Measurements from ENCODE around the gene GSTCD. TPM values are rescaled to one million over a fixed set of nuclear protein-coding genes. Genes with fewer than 3 reads are reported as not detected.
"Not testable (repeated sequence)": the region's sequence is repeated elsewhere in the genome, so short reads cannot be mapped to it uniquely, and the experiment has no call there.

GSTCD gene
- total RNA-seq, 2 experiments from 2014 or later: 15.3 to 18.8 TPM

DNA sequence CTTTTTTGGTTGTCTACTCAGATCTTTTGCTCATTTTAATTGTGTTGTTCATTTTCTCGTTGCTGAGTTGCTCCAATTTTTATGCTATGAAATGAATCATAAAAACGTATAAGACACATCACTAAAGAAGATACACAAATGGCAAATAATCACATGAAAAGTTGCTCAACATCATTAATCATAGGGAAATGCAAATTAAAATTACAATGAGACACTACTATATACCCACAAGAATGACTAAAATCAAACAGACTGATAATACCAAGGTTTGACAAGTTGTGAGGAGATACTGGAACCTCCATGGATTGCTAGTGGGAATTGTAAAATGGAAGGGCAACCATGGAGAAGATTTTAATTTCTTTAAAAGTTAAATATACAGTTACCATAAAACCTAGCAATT, 17.0 kb downstream of the GSTCD start:
- Mint-ChIP-seq H3K4me3 (no peak overlapping the region), H3K27me3 (ENCODE audit: low read depth) (no peaks in the 10 kb centered on the region), H3K4me1 (ENCODE audit: low read depth) (no peaks in the 10 kb centered on the region), H3K9me3 (ENCODE audit: insufficient read depth) (no peaks in the 10 kb centered on the region), H3K27ac (no peak overlapping the region), H3K36me3 (ENCODE audit: low read depth) (peaks cover 31% of the 10 kb centered on the region)
- DNase-seq (no peak), ATAC-seq (no peak)
- ChIA-PET POLR2A (no interaction called here), CTCF (no interaction called here)

DNA sequence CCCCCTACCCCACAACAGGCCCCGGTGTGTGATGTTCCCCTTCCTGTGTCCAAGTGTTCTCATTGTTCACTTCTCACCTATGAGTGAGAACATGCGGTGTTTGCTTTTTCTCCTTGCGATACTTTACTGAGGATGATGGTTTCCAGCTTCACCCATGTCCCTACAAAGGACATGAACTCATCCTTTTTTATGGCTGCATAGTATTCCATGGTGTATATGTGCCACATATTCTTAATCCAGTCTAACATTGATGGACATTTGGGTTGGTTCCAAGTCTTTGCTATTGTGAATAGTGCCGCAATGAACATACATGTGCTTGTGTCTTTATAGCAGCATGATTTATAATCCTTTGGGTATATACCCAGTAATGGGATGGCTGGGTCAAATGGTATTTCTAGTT, 21.3 kb downstream of the GSTCD start:
- H3K27ac Mint-ChIP-seq; H3K4me1 Mint-ChIP-seq (ENCODE audit: low read depth); POLR2A ChIA-PET; CTCF ChIA-PET; DNase-seq; H3K9me3 Mint-ChIP-seq (ENCODE audit: insufficient read depth); H3K4me3 Mint-ChIP-seq; H3K27me3 Mint-ChIP-seq (ENCODE audit: low read depth); ATAC-seq: not testable (repeated sequence)
- H3K36me3 Mint-ChIP-seq (ENCODE audit: low read depth): peaks cover 61% of the 10 kb centered on the region

DNA sequence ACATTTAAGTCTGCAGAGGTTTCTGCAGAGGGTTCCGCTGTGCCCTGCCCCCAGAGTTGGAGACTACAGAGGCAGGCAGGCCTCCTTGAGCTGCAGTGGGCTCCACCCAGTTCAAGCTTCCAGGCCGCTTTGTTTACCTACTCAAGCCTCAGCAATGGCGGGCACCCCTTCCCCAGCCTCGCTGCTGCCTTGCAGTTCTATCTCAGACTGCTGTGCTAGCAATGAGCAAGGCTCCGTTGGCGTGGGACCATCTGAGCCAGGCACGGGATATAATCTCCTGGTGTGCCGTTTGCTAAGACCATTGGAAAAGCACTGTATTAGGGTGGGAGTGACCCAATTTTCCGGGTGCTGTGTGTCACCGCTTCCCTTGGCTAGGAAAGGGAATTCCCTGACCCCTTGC, 26.6 kb downstream of the GSTCD start:
- POLR2A ChIA-PET, H3K4me3 Mint-ChIP-seq: not testable (repeated sequence)

DNA sequence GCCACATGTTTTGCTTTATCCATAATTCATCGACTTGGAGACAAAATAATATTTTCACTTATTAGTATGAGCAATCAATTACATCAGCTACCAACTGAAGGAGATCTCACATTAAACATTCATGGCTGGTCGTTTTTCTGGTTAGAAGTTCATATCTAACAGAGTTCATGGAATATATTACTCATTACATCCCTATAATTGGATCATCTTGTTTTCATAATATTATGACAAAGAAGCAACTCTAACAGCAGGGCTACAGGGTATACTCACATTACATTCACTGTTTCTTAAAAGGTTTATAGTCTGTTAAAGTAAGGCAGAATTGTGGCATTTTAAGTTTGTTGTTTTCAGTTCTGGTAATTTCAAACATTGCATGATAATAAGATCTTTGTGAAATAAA, 33.0 kb downstream of the GSTCD start:
- ATAC-seq: no peak
- CTCF ChIA-PET: no interaction called here
- Mint-ChIP-seq H3K9me3 (ENCODE audit: insufficient read depth) (peaks cover 14% of the 10 kb centered on the region), H3K4me1 (ENCODE audit: low read depth) (no peaks in the 10 kb centered on the region), H3K36me3 (ENCODE audit: low read depth) (peaks cover 41% of the 10 kb centered on the region), H3K4me3 (no peak overlapping the region), H3K27ac (no peak overlapping the region), H3K27me3 (ENCODE audit: low read depth) (no peaks in the 10 kb centered on the region)
- DNase-seq: no peak
- POLR2A ChIA-PET: no interaction called here

More for the DNA sequence above, 26.6 kb downstream of the GSTCD start:
- H3K4me1 Mint-ChIP-seq (ENCODE audit: low read depth); ATAC-seq; CTCF ChIA-PET; H3K27ac Mint-ChIP-seq; DNase-seq; H3K27me3 Mint-ChIP-seq (ENCODE audit: low read depth): not testable (repeated sequence)
- Mint-ChIP-seq H3K36me3 (ENCODE audit: low read depth) (peaks cover 81% of the 10 kb centered on the region), H3K9me3 (ENCODE audit: insufficient read depth) (peaks cover 14% of the 10 kb centered on the region)

DNA sequence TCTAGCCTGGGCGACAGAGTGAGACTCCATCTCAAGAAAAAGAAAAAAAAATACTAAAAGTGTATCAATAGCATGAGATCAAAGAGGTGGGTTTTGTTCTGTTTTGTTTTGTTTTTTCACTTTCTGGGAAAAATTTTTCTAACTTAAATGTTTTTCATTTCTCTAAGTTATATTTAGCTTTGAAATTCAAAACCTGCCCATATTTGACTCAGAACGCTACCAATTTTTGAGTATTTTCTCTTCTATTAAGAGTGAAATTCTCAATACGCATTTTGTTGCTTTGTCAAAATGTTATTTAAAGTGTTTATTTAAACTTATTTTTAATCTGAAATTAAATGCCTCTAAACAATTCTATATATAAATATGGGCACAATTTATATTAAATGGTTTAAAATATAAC, 39.6 kb downstream of the GSTCD start:
- H3K9me3 Mint-ChIP-seq (ENCODE audit: insufficient read depth): no peaks in the 10 kb centered on the region
- POLR2A ChIA-PET: no interaction called here

DNA sequence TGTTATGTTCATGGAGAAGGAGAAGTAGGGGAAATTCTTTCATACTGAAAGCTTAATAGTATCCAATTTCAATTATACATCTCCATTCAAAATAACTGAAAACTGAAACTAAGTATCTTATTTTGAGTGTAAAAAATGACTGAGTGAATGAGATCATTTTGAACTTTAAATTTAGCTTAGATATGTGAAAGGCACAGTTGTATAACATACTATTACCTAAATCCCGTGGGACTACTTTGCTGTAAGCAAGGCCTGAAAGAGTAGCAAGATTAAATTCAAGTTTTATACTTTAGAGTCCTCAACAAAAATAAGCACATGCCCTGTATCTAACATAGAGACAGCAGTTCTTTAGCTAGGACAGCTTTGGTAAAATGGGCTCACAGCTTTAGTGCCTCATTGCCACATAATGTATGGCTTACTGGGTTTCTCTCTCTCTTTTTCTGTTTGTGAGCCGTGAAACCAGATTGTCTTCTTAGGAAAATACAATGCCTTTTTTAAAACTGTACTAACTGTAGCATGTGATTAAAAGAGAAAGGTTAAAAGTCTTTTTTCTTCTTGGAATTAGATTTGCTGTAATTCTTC, 43.2 kb downstream of the GSTCD start:
- no peak for DNase-seq
- ChIA-PET CTCF (no interaction called here), POLR2A (no interaction called here)
- H3K36me3 Mint-ChIP-seq (ENCODE audit: low read depth): peaks cover 1% of the 10 kb centered on the region
- H3K9me3 Mint-ChIP-seq (ENCODE audit: insufficient read depth): no peaks in the 10 kb centered on the region
- no peak overlapping the region for H3K4me3 Mint-ChIP-seq
- ATAC-seq: no peak
- H3K4me1 Mint-ChIP-seq (ENCODE audit: low read depth): no peaks in the 10 kb centered on the region
- no peaks in the 10 kb centered on the region for H3K27me3 Mint-ChIP-seq (ENCODE audit: low read depth)
- no peak overlapping the region for H3K27ac Mint-ChIP-seq

More for the DNA sequence above, 39.6 kb downstream of the GSTCD start:
- no peaks in the 10 kb centered on the region for H3K4me1 Mint-ChIP-seq (ENCODE audit: low read depth)
- no peak overlapping the region for H3K27ac Mint-ChIP-seq
- no peak overlapping the region for H3K4me3 Mint-ChIP-seq
- H3K36me3 Mint-ChIP-seq (ENCODE audit: low read depth): peaks cover 3% of the 10 kb centered on the region
- CTCF ChIA-PET: no interaction called here
- H3K27me3 Mint-ChIP-seq (ENCODE audit: low read depth): no peaks in the 10 kb centered on the region
- DNase-seq: no peak
- ATAC-seq: no peak

DNA sequence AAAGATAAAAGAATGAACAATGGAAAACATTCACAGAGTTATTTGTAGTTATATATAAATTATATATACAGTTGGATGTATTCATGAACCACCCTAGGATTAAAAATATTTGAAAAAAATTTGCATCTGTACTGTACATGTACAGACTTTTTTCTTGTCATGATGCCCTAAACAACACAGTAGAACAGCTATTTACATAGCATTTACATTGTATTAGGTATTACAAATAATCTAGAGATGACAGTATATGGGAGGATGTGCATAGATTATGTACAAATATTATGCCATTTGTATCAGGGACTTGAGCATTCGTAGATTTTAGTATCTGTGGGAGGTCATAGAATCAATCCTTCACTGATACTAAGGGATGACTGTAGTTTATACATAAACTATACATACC, 44.8 kb downstream of the GSTCD start:
- Mint-ChIP-seq H3K36me3 (ENCODE audit: low read depth) (peaks cover 1% of the 10 kb centered on the region), H3K27ac (no peak overlapping the region)
- CTCF ChIA-PET: interaction anchor here (0.7 kb wide), 1 partner anchor 24 kb away, joined by 3 read pairs; no protein-coding TSS in a partner anchor

DNA sequence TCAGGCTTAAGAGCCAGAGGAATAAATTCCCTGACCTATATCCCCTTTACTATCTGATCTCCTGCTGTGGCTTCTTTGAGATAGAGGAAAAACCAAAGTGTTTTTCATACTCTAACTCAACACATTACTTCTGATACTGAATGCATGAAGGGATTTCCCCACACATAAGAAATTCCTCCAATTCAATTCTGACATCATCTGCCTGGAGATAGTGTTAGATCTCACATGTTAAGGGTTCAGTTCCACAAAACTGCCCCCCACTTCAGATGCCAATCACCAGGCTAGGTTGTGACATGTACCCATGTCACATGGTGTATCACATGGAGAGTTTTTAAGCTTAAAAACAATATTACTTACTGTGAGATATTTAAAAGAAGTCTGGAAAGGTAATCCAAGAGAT, 46.8 kb downstream of the GSTCD start:
- no peak overlapping the region for H3K4me3 Mint-ChIP-seq
- no peaks in the 10 kb centered on the region for H3K27me3 Mint-ChIP-seq (ENCODE audit: low read depth)
- H3K27ac Mint-ChIP-seq: no peak overlapping the region
- no peaks in the 10 kb centered on the region for H3K4me1 Mint-ChIP-seq (ENCODE audit: low read depth)
- ChIA-PET POLR2A (no interaction called here), CTCF (no interaction called here)
- no peaks in the 10 kb centered on the region for H3K9me3 Mint-ChIP-seq (ENCODE audit: insufficient read depth)
- no peak for ATAC-seq
- DNase-seq: no peak
- H3K36me3 Mint-ChIP-seq (ENCODE audit: low read depth): peaks cover 1% of the 10 kb centered on the region

More for the DNA sequence above, 44.8 kb downstream of the GSTCD start:
- H3K27me3 Mint-ChIP-seq (ENCODE audit: low read depth): no peaks in the 10 kb centered on the region
- no peaks in the 10 kb centered on the region for H3K4me1 Mint-ChIP-seq (ENCODE audit: low read depth)
- POLR2A ChIA-PET: no interaction called here
- H3K9me3 Mint-ChIP-seq (ENCODE audit: insufficient read depth): no peaks in the 10 kb centered on the region
- ATAC-seq: no peak
- no peak for DNase-seq
- no peak overlapping the region for H3K4me3 Mint-ChIP-seq

DNA sequence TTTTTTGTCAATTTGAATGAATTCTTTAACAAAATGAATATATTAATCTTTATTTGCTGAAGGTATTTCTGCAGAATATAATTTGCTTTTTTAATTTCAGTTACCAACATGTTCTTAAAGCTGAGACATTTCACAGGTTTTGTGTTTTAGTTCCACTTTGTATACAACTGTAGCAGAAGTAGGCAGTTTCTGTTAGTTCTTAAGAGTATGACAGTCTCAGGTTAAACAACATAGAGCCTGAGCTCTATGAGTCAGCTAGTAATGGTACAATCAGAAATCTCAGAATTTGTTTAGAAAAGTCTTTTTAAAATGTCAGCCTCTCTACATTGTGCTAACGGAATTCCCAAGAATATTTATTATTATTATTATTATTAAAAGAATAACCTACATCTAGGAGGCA, 50.4 kb downstream of the GSTCD start:
- no peaks in the 10 kb centered on the region for H3K27me3 Mint-ChIP-seq (ENCODE audit: low read depth)
- no peak overlapping the region for H3K4me3 Mint-ChIP-seq
- H3K27ac Mint-ChIP-seq: no peak overlapping the region
- no peaks in the 10 kb centered on the region for H3K9me3 Mint-ChIP-seq (ENCODE audit: insufficient read depth)
- DNase-seq: no peak
- no peaks in the 10 kb centered on the region for H3K36me3 Mint-ChIP-seq (ENCODE audit: low read depth)
- ATAC-seq: no peak
- no peaks in the 10 kb centered on the region for H3K4me1 Mint-ChIP-seq (ENCODE audit: low read depth)
- POLR2A ChIA-PET: no interaction called here
- CTCF ChIA-PET: no interaction called here

DNA sequence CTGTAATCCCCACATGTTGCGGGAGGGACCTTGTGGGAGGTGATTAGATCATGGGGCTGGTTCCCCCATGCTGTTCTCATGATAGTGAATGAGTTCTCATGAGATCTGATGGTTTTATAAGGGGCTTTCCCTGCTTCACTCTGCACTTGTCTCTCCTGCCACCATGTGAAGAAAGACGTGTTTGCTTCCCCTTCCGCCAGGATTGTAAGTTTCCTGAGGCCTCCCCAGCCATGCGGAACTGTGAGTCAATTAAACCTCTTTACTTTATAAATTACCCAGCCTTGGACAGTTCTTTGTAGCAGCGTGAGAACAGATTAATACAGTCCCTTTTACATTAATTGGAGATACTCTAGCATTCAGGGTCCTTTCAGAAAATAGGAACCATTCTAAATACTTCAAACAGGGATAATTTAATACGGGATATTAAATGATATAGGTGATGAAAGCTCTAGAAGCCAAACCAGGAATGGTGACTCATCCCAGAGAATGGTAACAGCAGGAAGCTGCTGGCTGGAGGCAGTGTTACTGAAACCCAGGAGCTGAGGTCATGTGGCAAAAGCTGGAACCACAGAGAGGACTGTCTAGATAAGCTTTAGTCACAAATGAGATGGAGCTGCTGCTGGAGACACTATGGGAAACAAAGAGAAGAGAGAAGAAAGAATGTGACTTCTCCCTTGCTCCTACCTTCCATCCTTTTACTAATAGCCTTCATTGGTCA, 57.3 kb downstream of the GSTCD start:
- ChIA-PET POLR2A (no interaction called here), CTCF (no interaction called here)
- no peaks in the 10 kb centered on the region for H3K4me1 Mint-ChIP-seq (ENCODE audit: low read depth)
- H3K9me3 Mint-ChIP-seq (ENCODE audit: insufficient read depth): peaks cover 4% of the 10 kb centered on the region
- DNase-seq (no peak), ATAC-seq (no peak)
- no peak overlapping the region for H3K4me3 Mint-ChIP-seq
- H3K27me3 Mint-ChIP-seq (ENCODE audit: low read depth): no peaks in the 10 kb centered on the region
- H3K27ac Mint-ChIP-seq: no peak overlapping the region
- H3K36me3 Mint-ChIP-seq (ENCODE audit: low read depth): peaks cover 16% of the 10 kb centered on the region

DNA sequence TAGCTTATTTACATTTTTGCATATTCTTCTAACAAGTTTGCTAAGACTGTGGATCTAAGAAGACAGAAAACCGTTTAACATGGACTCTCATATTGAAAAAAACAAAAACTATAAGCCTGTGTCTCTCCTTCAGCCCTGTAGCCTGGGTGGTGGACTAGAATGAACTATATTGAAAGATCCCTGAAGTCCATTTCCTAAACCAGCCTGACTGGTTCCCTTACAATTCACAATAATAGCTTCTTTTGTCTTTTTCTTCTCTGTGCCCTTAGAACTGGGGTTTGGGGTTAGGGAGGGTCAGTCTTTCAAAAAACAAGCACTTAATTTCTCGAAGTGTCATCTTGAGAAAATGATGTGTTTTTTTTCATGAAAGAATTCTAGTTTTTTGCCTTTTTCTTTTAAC, 59.0 kb downstream of the GSTCD start:
- Mint-ChIP-seq H3K27me3 (ENCODE audit: low read depth) (no peaks in the 10 kb centered on the region), H3K9me3 (ENCODE audit: insufficient read depth) (peaks cover 4% of the 10 kb centered on the region), H3K4me1 (ENCODE audit: low read depth) (no peaks in the 10 kb centered on the region), H3K36me3 (ENCODE audit: low read depth) (peaks cover 28% of the 10 kb centered on the region), H3K27ac (no peak overlapping the region), H3K4me3 (no peak overlapping the region)
- CTCF ChIA-PET: no interaction called here
- DNase-seq: no peak
- POLR2A ChIA-PET: no interaction called here
- no peak for ATAC-seq

DNA sequence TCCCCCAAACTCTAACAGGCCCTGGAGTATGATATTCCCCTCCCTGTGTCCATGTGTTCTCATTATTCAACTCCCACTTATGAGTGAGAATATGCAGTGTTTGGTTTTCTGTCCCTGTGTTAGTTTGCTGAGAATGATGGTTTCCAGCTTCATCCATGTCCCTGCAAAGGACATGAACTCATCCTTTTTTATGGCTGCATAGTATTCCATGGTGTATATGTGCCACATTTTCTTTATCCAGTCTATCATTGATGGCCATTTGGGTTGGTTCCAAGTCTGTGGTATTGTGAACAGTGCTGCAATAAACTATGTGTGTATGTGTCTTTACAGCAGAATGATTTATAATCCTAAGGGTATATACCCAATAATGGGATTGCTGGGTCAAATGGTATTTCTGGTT, 61.9 kb downstream of the GSTCD start:
- H3K4me3 Mint-ChIP-seq; H3K27ac Mint-ChIP-seq; ATAC-seq; DNase-seq; H3K9me3 Mint-ChIP-seq (ENCODE audit: insufficient read depth); H3K4me1 Mint-ChIP-seq (ENCODE audit: low read depth); H3K27me3 Mint-ChIP-seq (ENCODE audit: low read depth); CTCF ChIA-PET; POLR2A ChIA-PET: not testable (repeated sequence)
- peaks cover 33% of the 10 kb centered on the region for H3K36me3 Mint-ChIP-seq (ENCODE audit: low read depth)

DNA sequence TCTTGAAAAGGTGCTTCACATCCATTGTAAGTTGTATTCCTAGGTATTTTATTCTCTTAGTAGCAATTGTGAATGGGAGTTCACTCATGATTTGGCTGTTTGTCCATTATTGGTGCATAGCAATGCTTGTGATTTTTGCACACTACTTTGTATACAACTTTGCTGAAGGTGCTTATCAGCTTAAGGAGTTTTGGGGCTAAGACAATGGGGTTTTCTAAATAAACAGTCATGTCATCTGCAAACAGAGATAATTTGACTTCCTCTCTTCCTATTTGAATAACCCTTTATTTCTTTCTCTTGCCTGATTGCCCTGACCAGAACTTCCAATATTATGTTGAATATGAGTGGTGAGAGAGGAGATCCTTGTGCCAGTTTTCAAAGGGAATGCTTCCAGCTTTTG, 63.5 kb downstream of the GSTCD start:
- H3K27ac Mint-ChIP-seq; POLR2A ChIA-PET; H3K9me3 Mint-ChIP-seq (ENCODE audit: insufficient read depth); H3K4me1 Mint-ChIP-seq (ENCODE audit: low read depth); ATAC-seq; CTCF ChIA-PET; H3K27me3 Mint-ChIP-seq (ENCODE audit: low read depth); DNase-seq; H3K4me3 Mint-ChIP-seq: not testable (repeated sequence)
- H3K36me3 Mint-ChIP-seq (ENCODE audit: low read depth): peaks cover 25% of the 10 kb centered on the region

All from activated CD8-positive, alpha-beta T cell treated with anti-CD3 and anti-CD28 coated beads, Interleukin-2, amount 10 ng/mL, durations not matched to agents 7 days and 5 days (primary cell).